ENCODE results near the gene NUP210.

DNA sequence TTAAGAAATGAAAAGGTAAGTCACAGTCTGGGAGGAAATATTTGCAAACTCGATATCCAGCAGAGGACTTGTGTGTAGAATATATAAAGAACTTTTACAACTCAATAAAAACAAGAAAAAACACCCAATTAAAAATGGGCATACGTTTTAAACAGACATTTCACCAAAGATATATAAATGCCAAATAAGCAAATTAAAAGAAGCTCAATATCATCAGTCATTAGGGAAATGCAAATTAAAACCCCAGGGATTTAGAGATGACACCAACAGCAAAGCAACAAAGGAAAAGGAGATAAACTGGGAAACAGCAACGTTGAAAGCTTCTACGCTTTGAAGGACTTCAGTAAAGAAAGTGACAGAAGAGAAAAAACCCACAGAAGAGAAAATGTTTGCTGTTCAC is 132.3 kb downstream of the NUP210 start:
- no peak for TF ChIP-seq POLR2AphosphoS5 (IDR thresholded peaks at IDR 0.05)
- TF ChIP-seq, protein P1, sequence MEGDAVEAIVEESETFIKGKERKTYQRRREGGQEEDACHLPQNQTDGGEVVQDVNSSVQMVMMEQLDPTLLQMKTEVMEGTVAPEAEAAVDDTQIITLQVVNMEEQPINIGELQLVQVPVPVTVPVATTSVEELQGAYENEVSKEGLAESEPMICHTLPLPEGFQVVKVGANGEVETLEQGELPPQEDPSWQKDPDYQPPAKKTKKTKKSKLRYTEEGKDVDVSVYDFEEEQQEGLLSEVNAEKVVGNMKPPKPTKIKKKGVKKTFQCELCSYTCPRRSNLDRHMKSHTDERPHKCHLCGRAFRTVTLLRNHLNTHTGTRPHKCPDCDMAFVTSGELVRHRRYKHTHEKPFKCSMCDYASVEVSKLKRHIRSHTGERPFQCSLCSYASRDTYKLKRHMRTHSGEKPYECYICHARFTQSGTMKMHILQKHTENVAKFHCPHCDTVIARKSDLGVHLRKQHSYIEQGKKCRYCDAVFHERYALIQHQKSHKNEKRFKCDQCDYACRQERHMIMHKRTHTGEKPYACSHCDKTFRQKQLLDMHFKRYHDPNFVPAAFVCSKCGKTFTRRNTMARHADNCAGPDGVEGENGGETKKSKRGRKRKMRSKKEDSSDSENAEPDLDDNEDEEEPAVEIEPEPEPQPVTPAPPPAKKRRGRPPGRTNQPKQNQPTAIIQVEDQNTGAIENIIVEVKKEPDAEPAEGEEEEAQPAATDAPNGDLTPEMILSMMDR (IDR thresholded peaks at IDR 0.05), result no peak
